GM18499 (cell line): ENCODE measurements around the gene KIFBP.
A peak's percentile ranks its signal among the peaks of the same experiment; 100 is the strongest.
"Not testable (repeated sequence)": the region's sequence is repeated elsewhere in the genome, so short reads cannot be mapped to it uniquely, and the experiment has no call there.

Source experiments
- ATAC-seq: cut with Tn5 transposase; IDR thresholded peaks from one replicate; pipeline ENCODE4 v1.9.1; 2021; ENCODE audit warnings: moderate number of reproducible peaks; ENCODE audit not compliant: insufficient read depth, unreplicated experiment

Gene KIFBP

GRCh38 chr10:68988530-68989316 lies at the start of gene KIFBP:
Gene KIFBP (plus strand): TSS chr10:68988803. CDS start chr10:68988833, 30 bp downstream.
- ATAC-seq, result no peak

GRCh38 chr10:68938884-68939283 lies 49.7 kb upstream of the KIFBP start:
- ATAC-seq, result no peak

- not testable (repeated sequence) for ATAC-seq
Measured at GRCh38 chr10:68940917-68941316, 47.7 kb upstream of the KIFBP start.

- ATAC-seq, result no peak
Measured at GRCh38 chr10:68950598-68950997, 38.0 kb upstream of the KIFBP start.

GRCh38 chr10:68954904-68955303 lies 33.7 kb upstream of the KIFBP start:
- no peak for ATAC-seq

GRCh38 chr10:68955355-68955831 lies 33.2 kb upstream of the KIFBP start:
- ATAC-seq, result peak; percentile 8

- ATAC-seq, result peak; percentile 52
Measured at GRCh38 chr10:68955832-68956532, 32.6 kb upstream of the KIFBP start, which contains the start of gene DDX21. Gene DDX21 (plus strand): TSS chr10:68956170. CDS start chr10:68956226, 56 bp downstream.

- ATAC-seq, result no peak
Measured at GRCh38 chr10:68957284-68957615, 31.4 kb upstream of the KIFBP start.

- ATAC-seq, result no peak
Measured at GRCh38 chr10:68957654-68958053, 30.9 kb upstream of the KIFBP start.

GRCh38 chr10:68959695-68960527 lies 28.7 kb upstream of the KIFBP start:
- no peak for ATAC-seq

- ATAC-seq, result no peak
Measured at GRCh38 chr10:68963151-68963550, 25.5 kb upstream of the KIFBP start.

- ATAC-seq, result no peak
Measured at GRCh38 chr10:68973975-68974374, 14.6 kb upstream of the KIFBP start.

- ATAC-seq, result not testable (repeated sequence)
Measured at GRCh38 chr10:68975936-68976473, 12.6 kb upstream of the KIFBP start.

- not testable (repeated sequence) for ATAC-seq
Measured at GRCh38 chr10:68979738-68980137, 8.9 kb upstream of the KIFBP start.

GRCh38 chr10:68981074-68981473 lies 7.5 kb upstream of the KIFBP start:
- no peak for ATAC-seq

- no peak for ATAC-seq
Measured at GRCh38 chr10:68982389-68982788, 6.2 kb upstream of the KIFBP start.

- no peak for ATAC-seq
Measured at GRCh38 chr10:68987611-68988010, 992 bp upstream of the KIFBP start.

- ATAC-seq, result no peak
Measured at GRCh38 chr10:68989317-68989990, 851 bp downstream of the KIFBP start.

- no peak for ATAC-seq
Measured at GRCh38 chr10:68992636-68993440, 4.2 kb downstream of the KIFBP start.
